VCaP (cell line): Measurements from ENCODE around the gene ATF7IP.

Source experiments
- H3K27ac ChIP-seq: fragments of 450-650 bp; 2 replicates; pipeline ENCODE4 v1.5.1; 2017
- CTCF ChIP-seq: fragments of 450-650 bp; conservative IDR thresholded peaks from 2 replicates; pipeline ENCODE4 v1.5.1; 2017; ENCODE audit warnings: mild to moderate bottlenecking, moderate library complexity

Gene ATF7IP

GRCh38 chr12:14364583-14365271 lies 755 bp upstream of the ATF7IP start:
- no peak for TF ChIP-seq CTCF
- H3K27ac ChIP-seq: peak overlapping the region; percentile 91

GRCh38 chr12:14366209-14367039 lies 942 bp downstream of the ATF7IP start:
- peak overlapping the region; percentile 91 for H3K27ac ChIP-seq
- TF ChIP-seq CTCF: peak; percentile 41

- TF ChIP-seq CTCF: no peak
- no peak overlapping the region for H3K27ac ChIP-seq
Measured at GRCh38 chr12:14367040-14367661, 1.7 kb downstream of the ATF7IP start.

GRCh38 chr12:14369311-14369710 lies 3.8 kb downstream of the ATF7IP start:
- TF ChIP-seq CTCF: no peak
- H3K27ac ChIP-seq: no peak overlapping the region

GRCh38 chr12:14373217-14373616 lies 7.7 kb downstream of the ATF7IP start:
- no peak overlapping the region for H3K27ac ChIP-seq
- no peak for TF ChIP-seq CTCF

- no peak for TF ChIP-seq CTCF
- H3K27ac ChIP-seq: no peak overlapping the region
Measured at GRCh38 chr12:14379508-14379907, 14.0 kb downstream of the ATF7IP start.

- peak overlapping the region; percentile 80 for H3K27ac ChIP-seq
- TF ChIP-seq CTCF: no peak
Measured at GRCh38 chr12:14384783-14385638, 19.5 kb downstream of the ATF7IP start.
